ENCODE data around the gene ANAPC7.
A peak's percentile ranks its signal among the peaks of the same experiment; 100 is the strongest.
"Not testable (repeated sequence)": the region's sequence is repeated elsewhere in the genome, so short reads cannot be mapped to it uniquely, and the experiment has no call there.

Gene ANAPC7

GRCh38 chr12:110373962-110374611 lies 29.4 kb downstream of the ANAPC7 start:
- DNase-seq (ENCODE audit: low read depth) = no peak

- no peak for DNase-seq (ENCODE audit: low read depth)
Observed at GRCh38 chr12:110373425-110373824, 30.1 kb downstream of the ANAPC7 start.

GRCh38 chr12:110373025-110373424 lies 30.5 kb downstream of the ANAPC7 start:
- no peak for DNase-seq (ENCODE audit: low read depth)

- DNase-seq (ENCODE audit: low read depth) = no peak
Observed at GRCh38 chr12:110372056-110372425, 31.5 kb downstream of the ANAPC7 start.

GRCh38 chr12:110371408-110372055 lies 32.0 kb downstream of the ANAPC7 start:
- DNase-seq (ENCODE audit: low read depth) = no peak

GRCh38 chr12:110370732-110371231 lies 32.7 kb downstream of the ANAPC7 start:
- DNase-seq (ENCODE audit: low read depth) = no peak

GRCh38 chr12:110369992-110370391 lies 33.5 kb downstream of the ANAPC7 start:
- no peak for DNase-seq (ENCODE audit: low read depth)

GRCh38 chr12:110367181-110367864 lies 36.2 kb downstream of the ANAPC7 start:
- no peak for DNase-seq (ENCODE audit: low read depth)

- DNase-seq (ENCODE audit: low read depth) = no peak
Observed at GRCh38 chr12:110366321-110367142, 37.0 kb downstream of the ANAPC7 start.

- DNase-seq (ENCODE audit: low read depth) = no peak
Observed at GRCh38 chr12:110365489-110366320, 37.8 kb downstream of the ANAPC7 start.

GRCh38 chr12:110361216-110361615 lies 42.3 kb downstream of the ANAPC7 start:
- no peak for DNase-seq (ENCODE audit: low read depth)

GRCh38 chr12:110358384-110359097 lies 45.0 kb downstream of the ANAPC7 start:
- not testable (repeated sequence) for DNase-seq (ENCODE audit: low read depth)

GRCh38 chr12:110355073-110355472 lies 48.4 kb downstream of the ANAPC7 start:
- DNase-seq (ENCODE audit: low read depth) = no peak

- no peak for DNase-seq (ENCODE audit: low read depth)
Observed at GRCh38 chr12:110354172-110354780, 49.2 kb downstream of the ANAPC7 start.

GRCh38 chr12:110353211-110353965 lies 50.1 kb downstream of the ANAPC7 start:
- no peak for DNase-seq (ENCODE audit: low read depth)

- DNase-seq (ENCODE audit: low read depth) = no peak
Observed at GRCh38 chr12:110352401-110352800, 51.1 kb downstream of the ANAPC7 start.

GRCh38 chr12:110351119-110351518 lies 52.4 kb downstream of the ANAPC7 start:
- no peak for DNase-seq (ENCODE audit: low read depth)

- DNase-seq (ENCODE audit: low read depth) = peak; percentile 48
Observed at GRCh38 chr12:110349514-110350151, 53.9 kb downstream of the ANAPC7 start.

GRCh38 chr12:110349096-110349495 lies 54.4 kb downstream of the ANAPC7 start:
- no peak for DNase-seq (ENCODE audit: low read depth)
